ENCODE measurements around the gene CD99L2.

Gene CD99L2

DNA sequence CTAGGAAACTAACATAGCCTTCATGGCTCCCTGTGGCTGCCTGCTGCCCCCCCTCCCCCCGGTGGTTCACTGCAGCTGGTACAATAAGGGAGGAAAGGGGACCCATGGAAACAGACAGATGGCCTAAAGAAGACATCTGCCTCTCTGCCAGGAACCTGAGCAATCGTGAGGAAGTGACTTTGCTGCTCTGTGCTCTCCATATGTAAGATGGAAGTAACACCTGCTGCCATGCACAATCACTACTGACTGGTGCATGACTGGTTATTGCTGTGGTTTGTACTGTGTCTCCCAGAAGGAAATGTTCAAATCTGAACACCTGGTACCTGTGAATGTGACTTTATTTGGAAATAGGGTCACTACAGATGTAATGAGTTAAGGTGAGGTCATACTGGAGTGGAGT is 43.6 kb downstream of the CD99L2 start:
- H3K9me3 ChIP-seq (ENCODE audit: severe bottlenecking), result no peaks in the 10 kb centered on the region
- H3K27me3 ChIP-seq (ENCODE audit: insufficient read depth, poor library complexity, severe bottlenecking), result no peaks in the 10 kb centered on the region
- ATAC-seq (ENCODE audit: low read depth), result no peak
- H3K4me1 ChIP-seq (ENCODE audit: insufficient read depth, poor library complexity, severe bottlenecking), result peaks cover 4% of the 10 kb centered on the region
- peak overlapping the region; percentile 59 for H3K27ac ChIP-seq (ENCODE audit: poor library complexity, severe bottlenecking)
- no peak for DNase-seq (ENCODE audit: low spot score)
- TF ChIP-seq, protein P1, sequence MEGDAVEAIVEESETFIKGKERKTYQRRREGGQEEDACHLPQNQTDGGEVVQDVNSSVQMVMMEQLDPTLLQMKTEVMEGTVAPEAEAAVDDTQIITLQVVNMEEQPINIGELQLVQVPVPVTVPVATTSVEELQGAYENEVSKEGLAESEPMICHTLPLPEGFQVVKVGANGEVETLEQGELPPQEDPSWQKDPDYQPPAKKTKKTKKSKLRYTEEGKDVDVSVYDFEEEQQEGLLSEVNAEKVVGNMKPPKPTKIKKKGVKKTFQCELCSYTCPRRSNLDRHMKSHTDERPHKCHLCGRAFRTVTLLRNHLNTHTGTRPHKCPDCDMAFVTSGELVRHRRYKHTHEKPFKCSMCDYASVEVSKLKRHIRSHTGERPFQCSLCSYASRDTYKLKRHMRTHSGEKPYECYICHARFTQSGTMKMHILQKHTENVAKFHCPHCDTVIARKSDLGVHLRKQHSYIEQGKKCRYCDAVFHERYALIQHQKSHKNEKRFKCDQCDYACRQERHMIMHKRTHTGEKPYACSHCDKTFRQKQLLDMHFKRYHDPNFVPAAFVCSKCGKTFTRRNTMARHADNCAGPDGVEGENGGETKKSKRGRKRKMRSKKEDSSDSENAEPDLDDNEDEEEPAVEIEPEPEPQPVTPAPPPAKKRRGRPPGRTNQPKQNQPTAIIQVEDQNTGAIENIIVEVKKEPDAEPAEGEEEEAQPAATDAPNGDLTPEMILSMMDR (IDR thresholded peaks at IDR 0.05; ENCODE audit: poor library complexity, severe bottlenecking), result no peak
- H3K4me3 ChIP-seq (ENCODE audit: severe bottlenecking), result no peak overlapping the region
- H3K36me3 ChIP-seq (ENCODE audit: low read depth), result no peaks in the 10 kb centered on the region

DNA sequence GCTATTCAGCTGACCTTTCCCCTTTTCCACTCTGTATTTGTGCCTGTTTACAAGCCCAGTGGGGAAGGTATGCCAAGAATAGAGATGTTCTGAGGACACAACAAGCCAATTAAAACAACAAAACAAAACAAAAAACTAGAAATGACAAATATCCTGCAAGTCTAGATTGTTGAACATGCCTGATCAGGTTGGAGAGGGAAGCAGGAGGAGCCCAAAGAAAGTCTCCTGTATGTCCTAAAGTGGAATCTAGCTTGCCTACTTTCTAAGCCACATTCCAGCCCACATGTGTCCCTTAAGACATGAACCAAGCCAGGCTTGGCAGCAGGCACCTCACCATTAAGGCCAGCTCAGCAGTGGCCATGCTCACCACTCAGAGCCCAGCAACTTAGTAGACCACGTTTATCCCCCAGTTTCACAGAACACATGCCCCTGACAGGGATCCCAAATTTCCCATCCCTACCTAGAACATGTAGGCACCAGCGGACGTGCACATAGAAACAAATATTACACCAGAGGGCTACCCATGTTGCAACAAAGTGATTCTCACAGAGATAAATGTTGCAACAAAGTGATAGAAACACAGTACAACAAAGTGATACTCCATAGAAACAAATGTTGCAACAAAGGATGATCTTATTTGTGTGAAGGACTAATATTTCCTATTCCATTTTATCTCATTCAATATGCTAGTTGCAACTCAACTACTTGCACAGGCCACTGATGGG is 48.3 kb downstream of the CD99L2 start:
- DNase-seq (ENCODE audit: low spot score), result no peak

DNA sequence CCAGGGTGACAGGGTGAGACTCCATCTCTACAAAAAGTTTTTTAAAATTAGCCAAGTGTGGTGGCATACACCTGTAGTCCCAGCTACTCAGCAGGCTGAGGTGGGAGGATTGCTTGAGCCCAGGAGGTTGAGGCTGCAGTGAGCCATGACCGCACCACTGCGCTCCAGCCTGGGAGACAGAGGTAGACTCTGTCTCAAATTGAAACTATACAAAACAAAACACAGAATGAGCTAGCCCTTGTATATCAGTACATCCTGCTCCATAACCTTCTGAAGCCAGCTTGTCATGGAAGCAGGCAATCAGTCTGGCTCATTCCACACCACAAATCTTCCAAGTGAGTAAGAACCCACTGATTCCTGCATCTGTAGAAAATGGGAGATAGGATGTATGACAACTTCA is 49.0 kb downstream of the CD99L2 start:
- no peak for DNase-seq (ENCODE audit: low spot score)
- TF ChIP-seq, protein P1 (IDR thresholded peaks at IDR 0.05; ENCODE audit: poor library complexity, severe bottlenecking), result no peak
- Histone ChIP-seq H3K4me1 (ENCODE audit: insufficient read depth, poor library complexity, severe bottlenecking) (peaks cover 30% of the 10 kb centered on the region), H3K9me3 (ENCODE audit: severe bottlenecking) (no peaks in the 10 kb centered on the region), H3K27ac (ENCODE audit: poor library complexity, severe bottlenecking) (peak overlapping the region; percentile 69), H3K36me3 (ENCODE audit: low read depth) (no peaks in the 10 kb centered on the region), H3K4me3 (ENCODE audit: severe bottlenecking) (no peak overlapping the region), H3K27me3 (ENCODE audit: insufficient read depth, poor library complexity, severe bottlenecking) (no peaks in the 10 kb centered on the region)
- no peak for ATAC-seq (ENCODE audit: low read depth)

More for the DNA sequence above, 48.3 kb downstream of the CD99L2 start:
- Histone ChIP-seq H3K4me3 (ENCODE audit: severe bottlenecking) (no peak overlapping the region), H3K27me3 (ENCODE audit: insufficient read depth, poor library complexity, severe bottlenecking) (no peaks in the 10 kb centered on the region), H3K36me3 (ENCODE audit: low read depth) (no peaks in the 10 kb centered on the region), H3K9me3 (ENCODE audit: severe bottlenecking) (no peaks in the 10 kb centered on the region), H3K27ac (ENCODE audit: poor library complexity, severe bottlenecking) (peak overlapping the region; percentile 69), H3K4me1 (ENCODE audit: insufficient read depth, poor library complexity, severe bottlenecking) (peaks cover 23% of the 10 kb centered on the region)
- peak; percentile 17; the same call in 1 of the 3 replicates for ATAC-seq (ENCODE audit: low read depth)
- TF ChIP-seq, protein P1 (IDR thresholded peaks at IDR 0.05; ENCODE audit: poor library complexity, severe bottlenecking), result no peak

DNA sequence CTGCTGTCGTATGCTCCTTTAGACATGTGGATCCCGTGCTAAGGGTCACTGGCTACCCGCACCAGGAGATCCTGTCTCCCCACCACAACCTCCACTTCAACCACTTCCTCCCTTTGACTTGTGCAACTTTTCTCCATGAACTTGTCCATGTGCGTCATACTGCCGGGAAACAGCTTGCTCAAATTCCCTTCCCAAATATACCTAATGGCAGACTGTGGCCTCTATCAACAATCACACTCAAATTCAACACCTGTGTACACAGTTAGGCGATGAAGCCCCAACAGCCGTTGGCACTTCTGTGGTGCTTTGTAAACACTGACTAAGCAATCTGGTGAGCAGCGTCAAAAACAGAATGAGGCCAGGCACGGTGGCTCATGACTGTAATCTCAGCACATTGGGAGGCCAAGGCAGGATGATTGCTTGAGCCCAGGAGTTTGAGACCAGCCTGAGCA is 49.5 kb downstream of the CD99L2 start:
- H3K36me3 ChIP-seq (ENCODE audit: low read depth), result no peaks in the 10 kb centered on the region
- no peak overlapping the region for H3K4me3 ChIP-seq (ENCODE audit: severe bottlenecking)
- no peaks in the 10 kb centered on the region for H3K27me3 ChIP-seq (ENCODE audit: insufficient read depth, poor library complexity, severe bottlenecking)
- H3K9me3 ChIP-seq (ENCODE audit: severe bottlenecking), result no peaks in the 10 kb centered on the region
- ATAC-seq (ENCODE audit: low read depth), result peak; percentile 78
- DNase-seq (ENCODE audit: low spot score), result peak; percentile 57
- TF ChIP-seq, protein P1 (IDR thresholded peaks at IDR 0.05; ENCODE audit: poor library complexity, severe bottlenecking), result no peak
- peak overlapping the region; percentile 69 for H3K27ac ChIP-seq (ENCODE audit: poor library complexity, severe bottlenecking)
- H3K4me1 ChIP-seq (ENCODE audit: insufficient read depth, poor library complexity, severe bottlenecking), result peaks cover 34% of the 10 kb centered on the region

DNA sequence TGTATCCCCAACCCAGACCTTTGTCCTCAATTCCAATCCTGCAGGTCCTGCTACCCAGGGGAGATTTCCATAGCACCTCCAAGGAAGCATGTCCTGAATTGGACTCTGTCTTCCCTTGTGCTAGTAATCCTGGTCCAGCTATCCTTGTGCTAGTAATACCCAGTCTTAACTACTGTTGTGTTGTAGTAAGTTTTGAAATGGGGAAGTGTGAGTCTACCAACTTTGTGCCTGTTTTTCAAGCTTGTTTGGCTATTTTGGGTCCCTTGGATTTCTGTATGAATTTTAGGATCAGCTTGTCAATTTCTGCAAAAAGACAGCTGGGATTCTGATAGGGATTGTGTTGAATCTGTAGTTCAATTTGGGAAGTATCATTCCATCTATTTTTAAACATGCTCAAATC is 51.4 kb downstream of the CD99L2 start:
- ATAC-seq (ENCODE audit: low read depth) (no peak), DNase-seq (ENCODE audit: low spot score) (no peak)
- peaks cover 47% of the 10 kb centered on the region for H3K4me1 ChIP-seq (ENCODE audit: insufficient read depth, poor library complexity, severe bottlenecking)
- no peaks in the 10 kb centered on the region for H3K36me3 ChIP-seq (ENCODE audit: low read depth)
- H3K9me3 ChIP-seq (ENCODE audit: severe bottlenecking), result no peaks in the 10 kb centered on the region
- no peaks in the 10 kb centered on the region for H3K27me3 ChIP-seq (ENCODE audit: insufficient read depth, poor library complexity, severe bottlenecking)
- H3K27ac ChIP-seq (ENCODE audit: poor library complexity, severe bottlenecking), result peak overlapping the region; percentile 69
- H3K4me3 ChIP-seq (ENCODE audit: severe bottlenecking), result no peak overlapping the region
- TF ChIP-seq, protein P1 (IDR thresholded peaks at IDR 0.05; ENCODE audit: poor library complexity, severe bottlenecking), result no peak
